Hematopoietic multipotent progenitor cell treated with erythropoietin and hydrocortisone succinate and interleukin-3 and kit ligand, for 4 days (in vitro differentiated cells): ENCODE measurements around the gene TTC23.
A peak's percentile ranks its signal among the peaks of the same experiment; 100 is the strongest.

Experiments used
- DNase-seq: peaks from one replicate; pipeline ENCODE4 v3.0.0-alpha.2; 2015

Gene TTC23

GRCh38 chr15:99134317-99134821 lies 115.0 kb downstream of the TTC23 start:
- DNase-seq, result no peak

GRCh38 chr15:99132634-99133287 lies 116.6 kb downstream of the TTC23 start:
- no peak for DNase-seq

- no peak for DNase-seq
Observed at GRCh38 chr15:99132122-99132521, 117.3 kb downstream of the TTC23 start.

GRCh38 chr15:99131441-99132023 lies 117.8 kb downstream of the TTC23 start:
- no peak for DNase-seq

GRCh38 chr15:99130765-99131440 lies 118.5 kb downstream of the TTC23 start:
- no peak for DNase-seq

GRCh38 chr15:99130314-99130713 lies 119.1 kb downstream of the TTC23 start:
- no peak for DNase-seq

- no peak for DNase-seq
Observed at GRCh38 chr15:99129644-99130043, 119.7 kb downstream of the TTC23 start.

- no peak for DNase-seq
Observed at GRCh38 chr15:99128411-99128810, 121.0 kb downstream of the TTC23 start.

- no peak for DNase-seq
Observed at GRCh38 chr15:99127773-99128172, 121.6 kb downstream of the TTC23 start.

- DNase-seq, result no peak
Observed at GRCh38 chr15:99126930-99127329, 122.5 kb downstream of the TTC23 start.

GRCh38 chr15:99126131-99126588 lies 123.2 kb downstream of the TTC23 start:
- no peak for DNase-seq

- no peak for DNase-seq
Observed at GRCh38 chr15:99125061-99125891, 124.1 kb downstream of the TTC23 start.

- DNase-seq, result peak; percentile 21
Observed at GRCh38 chr15:99124641-99125040, 124.7 kb downstream of the TTC23 start.

GRCh38 chr15:99123713-99124451 lies 125.5 kb downstream of the TTC23 start:
- DNase-seq, result peak; percentile 40

GRCh38 chr15:99122831-99123712 lies 126.3 kb downstream of the TTC23 start:
- no peak for DNase-seq

- DNase-seq, result no peak
Observed at GRCh38 chr15:99121691-99122410, 127.5 kb downstream of the TTC23 start.

GRCh38 chr15:99121207-99121606 lies 128.2 kb downstream of the TTC23 start:
- no peak for DNase-seq

GRCh38 chr15:99120050-99120777 lies 129.2 kb downstream of the TTC23 start:
- DNase-seq, result no peak

- DNase-seq, result no peak
Observed at GRCh38 chr15:99118801-99119546, 130.4 kb downstream of the TTC23 start.
